ENCODE data around the gene PLPP2.
"Not testable (repeated sequence)": the region's sequence is repeated elsewhere in the genome, so short reads cannot be mapped to it uniquely, and the experiment has no call there.

The PLPP2 gene

DNA sequence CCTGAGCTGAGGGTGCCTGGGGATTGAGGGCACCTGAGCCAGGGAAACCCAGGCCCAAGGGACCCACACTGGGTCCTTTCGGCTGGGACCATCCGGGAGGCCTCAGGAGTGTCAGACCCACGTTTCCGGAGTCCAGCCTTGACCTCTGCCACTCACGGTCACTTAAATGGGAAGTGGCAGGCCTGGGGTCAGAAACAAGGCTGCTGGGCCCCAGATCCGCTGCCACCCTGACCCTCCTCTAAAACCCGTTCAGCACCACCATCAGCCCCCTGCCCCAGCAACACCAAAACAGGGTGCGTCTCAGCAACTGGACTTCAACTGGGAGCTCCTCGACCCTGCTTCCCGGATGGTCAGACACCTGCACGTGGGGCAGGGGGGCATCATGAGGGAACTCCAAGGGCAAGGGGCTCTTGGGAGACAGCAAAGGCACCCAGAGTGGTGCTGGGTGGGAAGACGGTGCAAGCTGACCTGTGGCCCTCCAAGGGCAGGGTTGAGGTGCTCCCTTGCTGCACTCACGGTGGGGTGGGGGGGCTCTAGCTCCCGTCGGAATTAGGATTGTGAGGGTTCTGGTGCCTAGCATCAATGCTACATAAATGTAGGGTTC lies 1.2 kb upstream of the PLPP2 start:
- DNase-seq = no peak

DNA sequence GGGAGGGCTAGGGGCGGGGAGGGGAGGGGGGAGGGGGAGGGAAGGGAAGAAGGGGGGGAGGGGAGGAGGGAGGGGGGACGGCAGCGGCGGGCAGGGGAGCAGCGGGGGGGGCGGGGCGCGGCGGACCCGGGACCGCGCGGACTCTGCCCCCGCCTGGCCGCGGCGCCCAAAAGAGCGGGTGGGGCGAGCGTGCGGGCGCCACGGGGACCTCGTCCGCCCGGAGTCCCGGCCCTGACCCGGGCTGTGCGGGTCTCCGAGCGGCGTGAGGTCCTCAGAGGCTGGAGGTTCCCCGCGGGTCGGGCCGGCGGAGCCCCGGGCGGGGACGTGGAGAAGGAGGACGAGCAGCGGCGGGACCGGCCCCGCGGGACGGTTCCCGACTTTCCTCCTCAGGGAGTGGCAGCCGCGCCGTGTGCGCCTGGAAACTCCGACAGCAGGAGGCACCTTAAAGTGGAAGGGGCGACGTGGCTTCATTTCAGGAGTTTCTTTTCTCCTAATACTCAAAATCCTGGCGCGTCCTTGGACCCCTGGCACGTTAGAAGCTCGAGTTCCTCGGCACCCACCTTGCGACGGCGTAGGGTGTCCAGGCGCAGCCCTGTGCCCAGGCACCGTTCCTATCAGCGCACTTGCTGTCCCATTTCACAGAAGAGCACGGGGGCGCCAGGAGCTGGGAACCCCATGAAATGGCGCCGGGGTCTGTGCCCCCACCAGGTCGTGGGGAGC lies 518 bp upstream of the PLPP2 start:
- DNase-seq = no peak

GRCh38 chr19:290372-291005 lies 714 bp downstream of the PLPP2 start:
- no peak for DNase-seq

DNA sequence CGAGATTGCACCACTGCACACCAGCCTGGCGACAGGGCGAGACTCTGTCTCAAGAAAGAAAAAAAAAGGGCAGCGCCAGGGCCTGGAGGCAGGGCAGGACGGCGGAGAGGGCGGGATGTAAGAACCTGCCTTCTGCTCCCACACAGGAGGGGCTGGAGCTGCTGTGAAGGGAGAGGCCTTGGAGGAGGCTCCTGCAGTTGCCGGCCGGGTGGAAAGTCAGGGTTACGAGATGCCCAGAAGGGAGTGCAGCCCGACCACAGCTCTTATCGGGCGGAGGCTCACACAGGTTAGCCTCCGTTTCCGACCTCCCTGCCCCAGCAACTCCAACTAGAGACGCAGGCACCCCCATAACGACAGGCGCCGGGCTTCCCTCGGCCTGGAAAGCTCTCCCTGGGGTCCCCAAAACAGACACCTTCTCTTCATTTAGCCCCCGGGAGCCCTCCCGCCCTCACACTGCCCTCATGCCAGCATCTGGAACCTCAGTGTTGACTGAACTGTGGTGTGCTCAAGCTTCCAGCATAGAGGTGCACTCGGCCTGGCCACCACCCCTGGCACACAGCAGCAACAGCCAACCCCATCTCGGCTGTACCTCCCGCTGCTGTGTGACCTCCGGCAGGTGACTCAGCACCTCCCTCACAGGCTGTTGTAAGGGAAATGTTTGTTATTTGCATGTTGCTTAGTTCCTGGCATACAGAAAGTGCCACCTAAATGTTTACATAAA lies 1.4 kb downstream of the PLPP2 start:
- peak in 1 of 2 experiments; percentile 24 for DNase-seq

- DNase-seq = no peak
These were observed 2.3 kb downstream of the PLPP2 start for GRCh38 chr19:288911-289310.

GRCh38 chr19:287381-287871 lies 3.8 kb downstream of the PLPP2 start:
- no peak for DNase-seq

DNA sequence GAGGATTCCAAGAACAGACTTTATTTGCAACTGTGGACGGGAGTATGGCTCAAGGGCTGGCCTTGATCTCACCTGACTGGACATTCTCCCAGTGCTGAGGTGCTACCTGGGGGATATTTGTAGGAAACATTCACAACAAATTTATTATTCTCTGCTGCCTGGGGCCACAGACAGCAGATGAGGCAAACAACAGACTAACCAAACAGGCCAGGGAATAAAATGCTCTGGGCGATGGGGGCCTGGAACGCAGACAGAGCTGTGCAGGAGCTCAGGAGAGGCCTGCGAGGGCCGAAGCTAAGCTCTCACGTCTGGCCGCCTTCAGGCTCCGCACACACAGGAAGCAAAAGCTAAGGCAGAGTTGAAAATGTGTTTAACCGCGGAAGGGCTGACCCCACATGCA lies 7.8 kb downstream of the PLPP2 start:
- DNase-seq = no peak

- no peak for DNase-seq
These were observed 8.7 kb downstream of the PLPP2 start for GRCh38 chr19:282501-282900.

- no peak for DNase-seq
These were observed 9.2 kb downstream of the PLPP2 start for GRCh38 chr19:281992-282391.

GRCh38 chr19:281156-281853 lies 9.9 kb downstream of the PLPP2 start:
- DNase-seq = no peak

DNA sequence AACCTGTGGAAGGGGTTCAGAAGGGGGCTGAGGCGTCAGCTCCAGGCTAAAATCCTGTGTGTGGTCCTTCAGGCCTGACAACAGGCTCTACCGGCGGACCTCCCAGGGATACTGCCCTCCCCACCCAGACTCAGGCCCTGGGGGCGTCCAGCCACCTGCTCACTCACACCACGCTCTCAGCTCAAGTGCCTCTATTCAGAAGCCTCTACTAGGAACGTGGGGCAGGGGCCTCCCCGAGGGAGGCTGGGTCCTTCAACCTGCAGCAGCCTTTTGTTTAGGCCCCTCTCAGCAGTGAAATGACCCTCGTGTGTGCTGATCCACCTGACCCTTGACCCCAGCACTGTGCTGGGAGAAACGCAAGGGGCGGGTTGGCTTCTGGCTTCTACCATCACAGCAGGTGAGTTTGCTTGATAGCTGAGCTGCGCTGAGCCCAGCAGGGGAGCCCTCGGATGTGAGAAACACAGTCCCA lies 10.6 kb downstream of the PLPP2 start:
- DNase-seq = peak in 1 of 2 experiments; percentile 14

DNA sequence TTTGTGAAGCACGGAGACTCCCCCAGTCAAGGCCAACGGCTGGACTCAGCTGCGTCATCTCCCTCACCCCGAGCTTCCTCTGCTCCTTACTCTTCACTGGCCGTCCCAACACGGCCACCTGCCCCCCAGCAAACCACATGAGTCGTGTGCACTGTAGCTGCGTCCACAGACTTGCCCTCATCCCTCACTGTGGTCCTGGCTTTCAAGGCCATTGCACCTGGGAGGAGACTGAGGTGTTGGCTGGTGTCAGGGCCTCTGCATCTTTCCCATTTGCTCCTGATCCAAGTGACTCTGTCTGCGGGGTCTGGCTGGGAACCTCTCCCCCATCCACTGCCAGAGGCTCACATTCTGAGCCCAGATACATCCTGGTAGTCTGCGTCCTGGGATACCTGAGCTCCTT lies 11.5 kb downstream of the PLPP2 start:
- DNase-seq = no peak

DNA sequence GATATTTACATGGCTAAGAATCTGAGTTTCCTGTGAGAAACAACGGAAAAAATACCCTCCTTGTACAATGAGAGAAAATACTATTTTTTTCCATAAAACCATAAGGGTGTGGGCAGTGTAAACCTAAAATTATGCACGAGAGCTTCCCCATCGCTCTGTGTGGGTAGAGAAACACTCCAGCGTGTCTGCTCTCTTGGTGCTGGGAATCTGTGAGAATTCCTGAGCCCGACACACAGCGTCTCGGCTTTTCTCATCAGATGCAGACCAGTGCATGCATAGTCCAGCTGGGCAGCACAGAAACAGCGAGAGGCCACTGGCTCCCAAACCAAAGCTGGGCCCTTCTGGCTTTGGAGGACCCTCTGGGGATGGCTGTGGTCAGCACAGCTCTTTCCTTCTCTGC lies 12.0 kb downstream of the PLPP2 start:
- DNase-seq = no peak

DNA sequence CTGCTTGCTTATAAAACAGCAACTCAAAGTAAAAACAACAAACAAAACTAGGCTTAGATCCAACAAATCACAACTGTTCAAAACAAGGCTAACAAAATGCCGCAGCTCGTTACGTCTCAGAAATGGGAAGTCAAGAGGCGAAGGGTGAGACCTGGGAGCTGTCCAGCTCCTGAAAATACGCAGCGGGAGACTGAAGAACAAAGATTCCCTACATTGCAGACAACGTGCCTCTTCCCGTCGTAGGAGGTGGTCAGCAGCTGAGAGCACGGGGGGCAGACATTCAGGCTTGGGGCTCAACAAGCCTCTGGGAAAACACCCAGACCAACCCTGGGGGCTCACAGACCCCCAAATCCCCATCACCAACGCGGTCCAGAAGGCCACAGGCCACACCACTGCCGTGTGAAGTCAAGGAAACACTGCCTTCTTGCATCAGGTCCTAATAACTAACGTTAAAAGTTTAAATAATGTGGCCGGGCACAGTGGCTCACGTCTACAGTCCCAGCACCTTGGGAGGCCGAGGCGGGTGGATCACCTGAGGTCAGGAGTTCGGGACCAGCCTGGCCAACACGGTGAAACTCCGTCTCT lies 13.5 kb downstream of the PLPP2 start:
- DNase-seq = no peak

- DNase-seq = no peak
These were observed 14.1 kb downstream of the PLPP2 start for GRCh38 chr19:277131-277530.

DNA sequence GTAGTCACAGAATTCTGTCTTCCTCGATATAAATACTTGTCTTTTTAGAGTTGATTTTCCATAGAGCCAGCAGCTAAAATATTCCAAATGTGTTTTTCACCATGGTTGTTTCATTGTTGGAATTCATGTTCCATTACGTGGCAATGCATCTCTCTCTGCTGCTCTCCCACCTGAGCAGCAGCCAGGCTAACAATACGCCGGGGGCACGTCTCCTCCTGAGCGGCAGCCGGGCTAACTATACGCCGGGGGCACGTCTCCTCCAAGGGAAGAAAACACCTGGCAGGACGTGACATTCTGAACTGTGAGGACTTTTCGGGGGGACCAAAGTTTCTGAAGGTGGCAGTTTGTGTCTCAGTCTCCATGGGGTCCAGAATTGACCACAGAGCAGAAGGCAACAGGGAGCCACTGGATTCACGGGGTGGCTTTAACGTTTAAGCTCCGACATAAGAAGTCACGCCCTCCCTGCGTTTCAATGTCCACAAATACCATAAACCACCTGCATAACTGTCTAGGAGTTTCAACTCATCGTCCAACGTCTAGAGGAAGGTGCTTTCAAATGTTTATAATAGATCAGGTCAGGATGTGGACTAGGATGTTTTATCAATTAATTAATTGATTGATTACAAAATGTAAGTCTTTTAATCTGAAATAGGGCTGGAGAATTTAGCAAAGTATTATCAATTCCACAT lies 15.1 kb downstream of the PLPP2 start:
- DNase-seq = no peak

GRCh38 chr19:275000-275399 lies 16.2 kb downstream of the PLPP2 start:
- no peak for DNase-seq

DNA sequence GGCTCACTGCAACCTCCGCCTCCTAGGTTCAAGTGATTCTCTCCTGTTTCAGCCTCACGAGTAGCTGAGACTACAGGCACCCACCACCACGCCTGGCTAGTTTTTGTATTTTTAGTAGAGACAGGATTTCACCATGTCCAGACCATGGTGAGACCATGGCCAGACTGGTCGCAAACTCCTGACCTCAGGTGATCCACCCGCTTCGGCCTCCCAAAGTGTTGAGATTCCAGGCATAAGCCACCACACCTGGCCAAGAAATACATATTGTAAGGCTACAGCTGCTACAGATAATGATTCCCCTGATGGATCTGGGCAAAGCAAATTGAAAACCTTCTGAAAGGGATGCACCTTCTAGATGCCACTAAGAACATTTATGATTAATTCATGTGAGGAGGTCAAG lies 17.8 kb downstream of the PLPP2 start:
- no peak for DNase-seq

- DNase-seq = no peak
These were observed 19.3 kb downstream of the PLPP2 start for GRCh38 chr19:271856-272255.

GRCh38 chr19:270766-271318 lies 20.4 kb downstream of the PLPP2 start:
- DNase-seq = not testable (repeated sequence)

- DNase-seq = no peak
These were observed 22.0 kb downstream of the PLPP2 start for GRCh38 chr19:269241-269640.

Measured in NCI-H524 (cell line).